Lower lobe of right lung (tissue), 2 donors: ENCODE results near the gene VPS26B. TPM values are rescaled to one million over a fixed set of nuclear protein-coding genes. Genes with fewer than 3 reads are reported as not detected.
A peak's percentile ranks its signal among the peaks of the same experiment; 100 is the strongest.

ENCODE experiments used
- ATAC-seq, 2 donors: fragments of 200-7000 bp; cut with Tn5 transposase; one replicate each; pipeline ENCODE4 v1.9.1; 2020 to 2022; ENCODE audit warnings: mild to moderate bottlenecking in 2 of 2, moderate library complexity in 2 of 2
- DNase-seq: peaks from one replicate; pipeline ENCODE4 v3.0.0-alpha.2; 2020
- H3K27ac ChIP-seq: fragments of 200-600 bp; one replicate; pipeline ENCODE4 v1.8.0; 2022
- H3K27me3 ChIP-seq: fragments of 200-600 bp; one replicate; pipeline ENCODE4 v1.8.0; 2022; ENCODE audit warnings: low read depth
- H3K36me3 ChIP-seq: fragments of 200-600 bp; one replicate; pipeline ENCODE4 v1.8.0; 2022; ENCODE audit warnings: mild to moderate bottlenecking
- H3K4me1 ChIP-seq: fragments of 200-600 bp; one replicate; pipeline ENCODE4 v1.8.0; 2022
- H3K4me3 ChIP-seq: fragments of 200-600 bp; one replicate; pipeline ENCODE4 v1.8.0; 2022; ENCODE audit warnings: mild to moderate bottlenecking
- H3K9me3 ChIP-seq: fragments of 200-600 bp; one replicate; pipeline ENCODE4 v1.8.0; 2022
- intact Hi-C: fragments of 100-400 bp; cut with DNase I; formaldehyde crosslinking; loops from one replicate; pipeline ENCODE4 v1.11.0; 2022
- total RNA-seq: library from RNA; stranded (reverse); fragmentation: NEBNext Ultra II Directional; extraction: Animal tissue kit (Norgen Biotek cat#: 25700); gene quantifications from one replicate; pipeline ENCODE4 v1.2.1, GENCODE V29; 2021
- TF ChIP-seq, protein P1 (sequence below): fragments of 200-600 bp; IDR thresholded peaks from one replicate; pipeline ENCODE4 v1.8.0; 2022; ENCODE audit warnings: antibody characterized with exemption, mild to moderate bottlenecking
- donor health status: DM: no; HTN: yes; CAD: no; lungs with severe emphysema.

VPS26B gene
- total RNA-seq, 1 donor from 2014 or later: 42.7 TPM

DNA sequence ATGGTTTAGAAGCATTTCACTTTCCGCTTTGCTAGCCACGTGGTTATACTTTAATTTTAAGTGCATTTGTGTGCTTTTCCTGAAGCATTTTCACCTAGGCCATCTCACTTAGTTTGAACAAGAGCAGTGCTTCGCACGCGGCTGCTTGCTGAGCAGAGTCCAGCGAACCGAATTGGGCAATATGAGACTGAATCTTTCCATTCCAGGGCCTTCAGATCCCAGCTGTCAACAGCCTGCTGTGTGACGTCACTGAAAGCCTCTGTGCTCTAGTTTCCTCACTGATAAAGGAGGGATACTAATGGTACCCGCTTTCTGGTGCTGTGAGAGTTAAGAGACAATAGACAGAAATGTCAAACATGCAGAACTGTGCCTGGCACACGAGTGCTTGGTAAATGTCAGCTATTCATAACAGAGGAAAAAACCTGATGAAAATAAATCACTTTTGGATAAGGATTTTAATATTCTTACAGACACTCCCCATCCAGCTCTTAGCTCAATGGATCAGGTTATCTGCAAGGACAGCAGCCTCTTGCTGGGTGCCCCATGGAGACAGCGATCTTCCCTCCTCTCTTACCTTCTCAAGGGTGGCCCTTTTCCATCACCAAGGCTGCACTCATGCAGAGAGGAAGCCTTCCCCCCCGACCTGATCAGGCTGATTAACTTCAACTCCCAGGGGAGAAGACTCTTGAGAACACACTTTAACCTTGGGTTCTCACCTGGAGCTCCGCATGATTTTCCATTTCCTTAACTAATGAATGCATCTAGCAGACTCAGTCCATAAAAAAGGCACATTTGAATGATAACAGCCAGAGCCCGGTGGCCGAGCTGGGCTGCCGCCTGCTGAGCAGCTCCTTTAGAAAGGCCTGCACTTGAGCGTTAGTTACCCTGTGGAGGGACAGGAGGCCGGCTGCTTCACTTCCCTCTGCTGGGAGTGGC lies 48.2 kb downstream of the VPS26B start:
- intact Hi-C loops: no loop called here
- Histone ChIP-seq H3K36me3 (no peaks in the 10 kb centered on the region), H3K27ac (no peak overlapping the region), H3K4me1 (peaks cover 28% of the 10 kb centered on the region), H3K27me3 (peaks cover 75% of the 10 kb centered on the region), H3K4me3 (no peak overlapping the region), H3K9me3 (no peaks in the 10 kb centered on the region)
- TF ChIP-seq, protein P1, sequence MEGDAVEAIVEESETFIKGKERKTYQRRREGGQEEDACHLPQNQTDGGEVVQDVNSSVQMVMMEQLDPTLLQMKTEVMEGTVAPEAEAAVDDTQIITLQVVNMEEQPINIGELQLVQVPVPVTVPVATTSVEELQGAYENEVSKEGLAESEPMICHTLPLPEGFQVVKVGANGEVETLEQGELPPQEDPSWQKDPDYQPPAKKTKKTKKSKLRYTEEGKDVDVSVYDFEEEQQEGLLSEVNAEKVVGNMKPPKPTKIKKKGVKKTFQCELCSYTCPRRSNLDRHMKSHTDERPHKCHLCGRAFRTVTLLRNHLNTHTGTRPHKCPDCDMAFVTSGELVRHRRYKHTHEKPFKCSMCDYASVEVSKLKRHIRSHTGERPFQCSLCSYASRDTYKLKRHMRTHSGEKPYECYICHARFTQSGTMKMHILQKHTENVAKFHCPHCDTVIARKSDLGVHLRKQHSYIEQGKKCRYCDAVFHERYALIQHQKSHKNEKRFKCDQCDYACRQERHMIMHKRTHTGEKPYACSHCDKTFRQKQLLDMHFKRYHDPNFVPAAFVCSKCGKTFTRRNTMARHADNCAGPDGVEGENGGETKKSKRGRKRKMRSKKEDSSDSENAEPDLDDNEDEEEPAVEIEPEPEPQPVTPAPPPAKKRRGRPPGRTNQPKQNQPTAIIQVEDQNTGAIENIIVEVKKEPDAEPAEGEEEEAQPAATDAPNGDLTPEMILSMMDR: no peak
- ATAC-seq (peak in 1 of 2 donors; percentile 25), DNase-seq (no peak)

DNA sequence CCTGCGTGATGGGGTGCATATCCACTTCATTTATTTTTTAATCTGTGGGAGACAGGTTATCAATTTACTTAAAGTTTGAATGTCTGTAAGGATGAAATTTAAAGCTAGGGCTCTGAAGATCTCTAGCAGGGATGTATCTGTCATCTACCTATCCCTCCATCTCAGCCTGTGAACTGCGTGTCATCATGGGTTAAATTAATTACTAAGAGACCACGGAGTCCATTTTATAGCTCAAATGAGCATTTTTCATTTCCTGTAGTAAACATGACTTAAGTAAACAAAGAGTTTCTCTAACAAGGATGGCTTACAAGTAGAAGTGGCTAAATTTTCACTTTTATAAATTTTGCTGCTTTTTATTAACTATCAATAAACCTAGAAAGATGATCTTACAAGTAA lies 48.8 kb downstream of the VPS26B start:
- no peak for DNase-seq
- TF ChIP-seq, protein P1: no peak
- no peak overlapping the region for H3K27ac ChIP-seq
- peaks cover 22% of the 10 kb centered on the region for H3K4me1 ChIP-seq
- H3K36me3 ChIP-seq: no peaks in the 10 kb centered on the region
- no peaks in the 10 kb centered on the region for H3K9me3 ChIP-seq
- peaks cover 81% of the 10 kb centered on the region for H3K27me3 ChIP-seq
- no peak overlapping the region for H3K4me3 ChIP-seq
- intact Hi-C loops: no loop called here
- ATAC-seq: no peak

GRCh38 chr11:134275188-134275533 lies 50.7 kb downstream of the VPS26B start:
- H3K4me1 ChIP-seq: peaks cover 22% of the 10 kb centered on the region
- no peaks in the 10 kb centered on the region for H3K9me3 ChIP-seq
- ATAC-seq: no peak
- H3K36me3 ChIP-seq: no peaks in the 10 kb centered on the region
- H3K27ac ChIP-seq: no peak overlapping the region
- H3K27me3 ChIP-seq: peaks cover 93% of the 10 kb centered on the region
- intact Hi-C loops: no loop called here
- H3K4me3 ChIP-seq: no peak overlapping the region
- TF ChIP-seq, protein P1: no peak
- no peak for DNase-seq

DNA sequence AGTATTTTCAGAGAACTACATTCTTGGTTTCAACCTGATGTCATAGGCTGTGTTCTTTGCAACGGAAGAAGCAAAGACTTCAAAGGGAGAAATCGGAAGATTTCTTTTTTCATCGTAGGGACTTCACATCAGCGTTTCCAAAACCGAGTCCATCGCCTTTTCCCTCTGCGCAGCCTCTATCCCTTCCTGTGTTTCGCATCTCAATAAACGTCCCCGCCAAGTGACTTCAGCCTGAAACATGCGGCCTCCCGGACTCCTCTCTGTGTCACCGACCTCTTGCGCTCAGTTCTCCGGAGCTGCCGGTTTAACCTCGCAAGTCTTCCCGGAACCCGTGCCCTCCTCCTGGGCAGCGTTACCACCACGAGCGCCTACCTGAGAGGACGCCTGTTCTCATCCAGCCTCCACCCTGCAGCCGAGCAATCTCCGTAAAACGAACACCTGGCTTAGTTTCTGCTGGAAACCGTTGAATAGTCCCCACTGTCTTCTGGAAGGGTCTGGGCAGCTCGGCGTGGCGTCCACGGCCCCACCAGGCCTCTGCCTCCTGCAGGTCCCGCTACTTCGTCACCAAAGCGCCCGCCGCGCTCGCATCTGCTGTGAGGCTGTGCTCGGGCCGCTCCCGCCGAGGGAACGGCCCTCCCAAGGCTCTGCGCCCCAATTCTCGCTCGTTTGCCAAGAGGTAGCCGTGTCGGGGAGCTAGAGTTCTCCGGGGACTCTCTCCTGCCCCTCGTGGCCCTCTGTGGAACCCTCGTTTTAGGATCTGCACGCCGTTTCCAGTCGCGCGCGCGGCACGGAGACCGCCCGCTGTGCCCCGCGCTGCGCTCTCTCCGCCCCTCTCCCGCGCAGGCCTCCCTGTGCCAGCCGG lies 51.3 kb downstream of the VPS26B start, which contains the start of gene GLB1L3:
Gene GLB1L3, plus strand, starts transcription at position 846 of the 862 bp plus-strand sequence. CDS start 362 bp downstream, outside the sequence.
- Histone ChIP-seq H3K9me3 (no peaks in the 10 kb centered on the region), H3K27ac (no peak within 1 kb of the TSS), H3K27me3 (peaks cover 95% of the 10 kb centered on the region), H3K4me3 (peak within 1 kb of the TSS; percentile 47), H3K36me3 (no peaks in the 10 kb centered on the region), H3K4me1 (peaks cover 22% of the 10 kb centered on the region)
- DNase-seq: no peak
- intact Hi-C loops: no loop called here
- TF ChIP-seq, protein P1: peak; percentile 37
- peak; percentile 83 for ATAC-seq

DNA sequence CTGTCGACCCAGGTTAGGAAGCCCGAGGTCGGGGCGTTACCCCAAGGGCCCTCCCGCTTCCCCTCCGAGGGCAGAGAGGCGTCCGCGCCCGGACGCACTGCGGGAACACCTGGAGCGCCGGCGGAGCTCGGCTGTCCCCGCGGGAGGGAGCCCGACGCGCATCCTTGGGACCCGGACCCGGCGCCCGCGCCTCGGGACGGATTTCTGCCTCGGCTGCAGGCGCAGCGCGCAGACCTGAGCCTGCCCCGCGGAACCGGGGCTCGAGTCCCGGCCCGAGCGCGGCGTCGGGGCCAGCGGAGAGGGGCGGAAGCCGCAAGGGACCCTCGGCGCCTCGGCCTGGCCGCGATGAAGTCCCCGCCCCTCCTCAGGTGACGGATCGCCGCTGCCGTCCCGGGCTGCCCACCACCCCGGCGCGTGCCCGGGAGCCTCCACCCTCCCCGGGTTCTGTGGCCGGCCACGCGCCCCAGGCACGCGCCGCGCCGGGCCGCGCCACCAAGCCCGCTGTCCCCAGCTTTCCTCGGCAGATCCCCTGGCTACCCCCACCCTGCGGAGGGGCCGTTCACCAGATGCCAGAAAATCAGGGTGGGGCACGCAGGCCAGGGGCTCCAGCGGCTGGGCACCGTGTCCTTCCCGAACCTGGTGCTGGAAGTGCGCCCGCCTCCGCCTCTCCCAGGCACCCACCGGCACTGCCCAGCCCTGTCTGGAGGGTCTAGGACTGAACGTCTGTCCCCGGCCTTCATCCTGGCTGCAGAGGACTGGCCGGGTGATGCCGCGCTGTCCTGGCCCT lies 52.1 kb downstream of the VPS26B start:
- TF ChIP-seq, protein P1: no peak

More for the DNA sequence above, 52.1 kb downstream of the VPS26B start:
- DNase-seq: no peak
- H3K27me3 ChIP-seq: peaks cover 91% of the 10 kb centered on the region
- no peak overlapping the region for H3K27ac ChIP-seq
- no peaks in the 10 kb centered on the region for H3K9me3 ChIP-seq
- peak overlapping the region; percentile 47 for H3K4me3 ChIP-seq
- ATAC-seq: peak; percentile 15 to 60
- H3K36me3 ChIP-seq: no peaks in the 10 kb centered on the region
- intact Hi-C loops: no loop called here
- H3K4me1 ChIP-seq: peaks cover 22% of the 10 kb centered on the region
